Stomach smooth muscle (tissue), 2 donors: ENCODE data around the gene ASF1A.
"Not testable (repeated sequence)": the region's sequence is repeated elsewhere in the genome, so short reads cannot be mapped to it uniquely, and the experiment has no call there.

Source experiments
- H3K27ac ChIP-seq: one replicate; pipeline ENCODE4 v1.7.0; 2013; ENCODE audit warnings: mild to moderate bottlenecking, low read length, inconsistent platforms
- H3K27me3 ChIP-seq, 2 donors: one replicate each; pipeline ENCODE4 v1.7.0; 2013; ENCODE audit warnings: low read length in 2 of 2; ENCODE audit not compliant: insufficient read depth in 2 of 2, control insufficient read depth in 1 of 2
- H3K36me3 ChIP-seq, 2 donors: one replicate each; pipeline ENCODE4 v1.7.0; 2013; ENCODE audit warnings: low read length in 2 of 2; ENCODE audit not compliant: control insufficient read depth in 2 of 2, insufficient read depth in 2 of 2
- H3K4me1 ChIP-seq: one replicate; pipeline ENCODE4 v1.7.0; 2013; ENCODE audit warnings: low read length; ENCODE audit not compliant: control insufficient read depth, insufficient read depth
- H3K4me3 ChIP-seq, 2 donors: one replicate each; pipeline ENCODE4 v1.7.0; 2013; ENCODE audit warnings: low read length in 2 of 2
- H3K9ac ChIP-seq, 2 donors: one replicate each; pipeline ENCODE4 v1.7.0; 2013; ENCODE audit warnings: low read length in 2 of 2, mild to moderate bottlenecking in 1 of 2
- H3K9me3 ChIP-seq, 2 donors: one replicate each; pipeline ENCODE4 v1.7.0; 2013; ENCODE audit warnings: low read length in 2 of 2; ENCODE audit not compliant: control insufficient read depth in 2 of 2
- donor health status: healthy.
- donor health status: Pancreatic carcinoma.

Gene ASF1A

DNA sequence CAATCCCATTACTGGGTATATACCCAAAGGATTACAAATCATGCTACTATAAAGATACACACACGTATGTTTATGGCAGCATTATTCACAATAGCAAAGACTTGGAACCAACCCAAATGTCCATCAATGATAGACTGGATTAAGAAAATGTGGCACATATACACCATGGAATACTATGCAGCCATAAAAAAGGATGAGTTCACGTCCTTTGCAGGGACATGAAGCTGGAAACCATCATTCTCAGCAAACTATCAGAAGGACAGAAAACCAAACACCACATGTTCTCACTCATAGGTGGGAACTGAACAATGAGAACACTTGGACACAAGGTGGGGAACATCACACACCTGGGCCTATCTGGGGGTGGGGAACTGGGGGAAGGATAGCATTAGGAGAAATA lies 25.1 kb upstream of the ASF1A start:
- H3K4me3 ChIP-seq, H3K9me3 ChIP-seq, H3K36me3 ChIP-seq, H3K4me1 ChIP-seq, H3K9ac ChIP-seq, H3K27me3 ChIP-seq, H3K27ac ChIP-seq: not testable (repeated sequence)

DNA sequence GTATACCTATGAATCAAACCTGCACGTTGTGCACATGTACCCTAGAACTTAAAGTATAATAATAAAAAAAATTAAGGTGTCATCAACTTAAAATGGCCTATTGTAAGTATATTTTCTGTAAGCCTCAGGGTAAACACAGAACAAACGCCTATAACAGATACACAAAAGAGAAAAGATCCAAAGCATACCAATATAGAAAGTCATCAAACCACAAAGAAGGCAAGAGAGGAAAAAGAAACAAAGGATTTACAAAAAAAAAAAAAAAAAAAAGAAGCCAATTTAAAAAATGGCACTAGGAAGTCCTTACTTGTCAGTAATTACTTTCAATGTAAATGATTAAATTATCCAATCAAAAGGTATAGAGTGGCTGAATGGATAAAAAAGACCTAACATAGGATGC lies 24.6 kb upstream of the ASF1A start:
- no peaks in the 10 kb centered on the region for H3K27me3 ChIP-seq
- no peaks in the 10 kb centered on the region for H3K36me3 ChIP-seq
- H3K9ac ChIP-seq, result no peak overlapping the region
- H3K4me3 ChIP-seq, result no peak overlapping the region
- H3K27ac ChIP-seq, result no peak overlapping the region
- no peaks in the 10 kb centered on the region for H3K4me1 ChIP-seq
- no peaks in the 10 kb centered on the region for H3K9me3 ChIP-seq

DNA sequence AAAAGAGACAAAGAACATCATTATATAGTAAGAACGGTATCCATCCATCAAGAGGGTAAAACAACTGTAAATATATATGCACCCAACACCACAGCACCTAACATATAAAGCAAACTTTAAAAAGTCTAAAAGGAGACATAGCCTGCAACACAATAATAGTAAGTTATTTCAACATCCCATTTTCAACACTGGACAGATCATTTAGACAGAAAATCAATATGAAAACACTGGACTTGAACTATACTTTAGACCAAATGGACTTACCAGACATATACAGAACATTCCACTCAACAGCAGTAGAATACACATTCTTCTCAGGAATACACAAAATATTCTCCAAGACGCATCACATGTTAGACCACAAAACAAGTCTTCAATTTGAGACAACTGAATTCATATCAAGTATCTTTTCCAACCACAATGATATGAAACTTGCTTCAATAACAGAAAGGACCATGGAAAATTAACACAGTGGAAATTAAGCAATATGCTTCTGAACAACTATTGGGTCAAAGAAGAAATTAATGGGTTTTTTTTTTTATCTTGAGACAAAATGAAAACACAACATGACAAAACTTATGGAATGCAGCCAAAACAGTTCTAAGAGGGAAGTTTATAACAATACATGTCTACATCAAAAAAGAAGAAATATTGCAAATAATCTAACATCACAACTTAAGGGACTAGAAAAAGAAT lies 23.9 kb upstream of the ASF1A start:
- H3K4me3 ChIP-seq, result no peak overlapping the region
- H3K27me3 ChIP-seq, result no peaks in the 10 kb centered on the region
- H3K4me1 ChIP-seq, result no peaks in the 10 kb centered on the region
- H3K9me3 ChIP-seq, result no peaks in the 10 kb centered on the region
- H3K36me3 ChIP-seq, result no peaks in the 10 kb centered on the region
- H3K27ac ChIP-seq, result no peak overlapping the region
- H3K9ac ChIP-seq, result no peak overlapping the region

DNA sequence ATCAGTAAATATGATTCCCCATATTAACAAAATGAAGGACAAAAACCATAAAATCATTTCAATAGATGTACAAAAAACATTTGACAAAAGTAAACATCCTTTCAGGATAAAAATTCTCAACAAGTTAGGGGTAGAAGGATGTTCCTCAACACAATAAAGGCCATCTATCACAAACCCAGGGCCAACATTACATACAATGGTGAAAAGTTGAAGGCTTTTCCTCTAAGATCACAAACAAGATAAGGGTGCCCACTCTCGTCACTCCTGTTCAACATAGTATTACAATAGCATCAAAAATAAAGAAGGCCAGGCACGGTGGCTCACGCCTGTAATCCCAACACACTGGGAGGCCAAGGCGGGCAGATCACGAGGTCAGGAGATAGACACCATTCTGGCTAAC lies 22.6 kb upstream of the ASF1A start:
- Histone ChIP-seq H3K4me1 (no peaks in the 10 kb centered on the region), H3K9ac (no peak overlapping the region), H3K27me3 (no peaks in the 10 kb centered on the region), H3K9me3 (no peaks in the 10 kb centered on the region), H3K27ac (no peak overlapping the region), H3K36me3 (no peaks in the 10 kb centered on the region), H3K4me3 (no peak overlapping the region)

DNA sequence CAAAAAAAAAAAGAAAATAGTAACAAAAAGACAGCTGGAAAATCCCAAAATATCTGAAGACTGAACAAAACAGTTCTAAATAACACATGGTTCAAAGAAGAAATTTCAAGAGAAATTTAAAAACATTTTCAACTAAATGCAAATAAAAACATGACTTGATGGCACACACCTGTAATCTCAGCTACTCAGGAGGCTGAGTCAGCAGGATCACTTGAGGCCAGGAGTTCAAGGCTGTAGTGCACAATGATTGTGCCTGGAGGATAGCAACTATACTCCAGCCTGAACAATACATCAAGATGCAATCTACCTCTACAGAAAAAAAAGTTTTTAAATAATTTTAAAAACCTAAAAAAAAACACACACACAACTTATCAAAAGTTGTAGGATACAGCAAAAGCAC lies 21.6 kb upstream of the ASF1A start:
- H3K9ac ChIP-seq, result no peak overlapping the region
- H3K9me3 ChIP-seq, result no peaks in the 10 kb centered on the region
- no peak overlapping the region for H3K27ac ChIP-seq
- no peaks in the 10 kb centered on the region for H3K27me3 ChIP-seq
- no peaks in the 10 kb centered on the region for H3K36me3 ChIP-seq
- no peaks in the 10 kb centered on the region for H3K4me1 ChIP-seq
- H3K4me3 ChIP-seq, result no peak overlapping the region

DNA sequence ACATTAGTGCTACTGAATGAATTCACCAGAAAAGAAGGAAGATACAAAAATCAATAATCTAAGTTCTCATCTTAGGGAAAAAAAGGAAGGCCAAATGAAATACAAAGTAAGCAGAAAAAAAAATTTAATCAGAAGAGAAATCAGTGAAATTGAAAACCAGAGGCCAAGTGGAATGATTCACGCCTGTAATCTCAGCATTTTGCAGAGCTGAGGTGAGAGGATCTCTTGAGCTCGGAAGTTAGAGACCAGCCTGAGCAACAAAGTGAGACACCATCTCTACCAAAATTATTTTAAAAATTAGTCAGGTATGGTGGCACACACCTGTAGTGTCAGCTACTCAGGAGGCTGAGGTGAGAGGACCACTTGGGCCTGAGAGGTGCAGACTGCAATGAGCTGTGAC lies 21.2 kb upstream of the ASF1A start:
- Histone ChIP-seq H3K4me1 (no peaks in the 10 kb centered on the region), H3K27ac (no peak overlapping the region), H3K36me3 (no peaks in the 10 kb centered on the region), H3K27me3 (no peaks in the 10 kb centered on the region), H3K9me3 (no peaks in the 10 kb centered on the region), H3K4me3 (no peak overlapping the region), H3K9ac (no peak overlapping the region)

DNA sequence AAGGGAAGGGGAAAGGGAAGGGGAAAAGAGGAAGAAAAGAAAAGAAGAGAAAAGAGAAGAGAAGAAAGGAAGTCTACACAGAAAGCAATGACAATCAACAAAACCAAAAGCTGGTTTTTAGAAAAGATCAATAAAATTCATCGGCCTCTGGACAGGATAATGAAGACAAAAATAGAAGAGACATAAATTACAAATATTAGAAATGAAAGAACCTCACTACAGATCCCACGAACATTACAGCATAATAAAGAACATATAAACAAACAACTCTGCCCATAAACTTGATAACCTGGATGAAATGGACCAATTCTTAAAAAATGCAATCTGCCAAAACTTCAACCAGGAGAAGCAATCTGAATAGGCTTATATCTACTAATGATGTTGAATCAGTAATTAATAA lies 20.7 kb upstream of the ASF1A start:
- no peaks in the 10 kb centered on the region for H3K9me3 ChIP-seq
- H3K4me1 ChIP-seq, result no peaks in the 10 kb centered on the region
- no peak overlapping the region for H3K9ac ChIP-seq
- H3K27me3 ChIP-seq, result no peaks in the 10 kb centered on the region
- no peaks in the 10 kb centered on the region for H3K36me3 ChIP-seq
- H3K27ac ChIP-seq, result no peak overlapping the region
- no peak overlapping the region for H3K4me3 ChIP-seq

DNA sequence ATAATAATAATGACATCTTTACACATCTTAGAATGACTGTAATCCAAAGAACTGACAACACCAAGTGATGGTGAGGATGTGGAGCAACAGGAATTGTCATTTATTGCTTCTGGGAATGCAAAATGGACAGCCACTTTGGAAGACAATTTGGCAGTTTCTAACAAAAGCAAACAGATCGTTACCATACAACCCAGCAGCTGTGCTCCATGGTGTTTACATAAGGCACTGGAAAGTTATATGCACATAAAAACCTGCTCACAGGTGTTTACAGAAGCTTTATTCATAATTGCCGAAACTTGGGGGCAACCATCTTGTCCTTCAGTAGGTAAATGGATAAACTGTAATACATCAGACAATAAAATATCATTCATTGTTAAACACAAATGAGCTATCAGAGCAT lies 18.3 kb upstream of the ASF1A start:
- Histone ChIP-seq H3K27ac (no peak overlapping the region), H3K9me3 (no peaks in the 10 kb centered on the region), H3K36me3 (no peaks in the 10 kb centered on the region), H3K4me1 (no peaks in the 10 kb centered on the region), H3K27me3 (no peaks in the 10 kb centered on the region), H3K9ac (no peak overlapping the region), H3K4me3 (no peak overlapping the region)

DNA sequence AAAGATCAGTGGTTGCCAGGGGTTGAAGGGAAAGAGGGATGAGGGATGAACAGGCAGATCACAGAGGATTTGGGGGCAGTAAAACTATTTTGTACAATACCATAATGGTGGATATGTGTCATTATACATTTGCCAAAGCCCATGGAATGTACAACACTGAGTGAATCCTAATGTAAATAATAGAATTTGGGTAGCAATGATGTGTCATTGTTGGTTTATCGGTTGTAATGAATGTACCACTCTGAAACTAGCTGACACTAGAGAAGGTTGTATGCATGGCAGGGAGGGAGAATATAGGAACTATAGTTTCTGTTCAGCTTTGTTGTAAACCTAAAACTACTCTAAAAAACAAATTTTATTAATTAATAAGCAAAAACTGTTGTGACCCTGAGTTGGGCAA lies 17.8 kb upstream of the ASF1A start:
- Histone ChIP-seq H3K4me1 (no peaks in the 10 kb centered on the region), H3K9ac (no peak overlapping the region), H3K9me3 (no peaks in the 10 kb centered on the region), H3K36me3 (no peaks in the 10 kb centered on the region), H3K4me3 (no peak overlapping the region), H3K27me3 (no peaks in the 10 kb centered on the region), H3K27ac (no peak overlapping the region)

DNA sequence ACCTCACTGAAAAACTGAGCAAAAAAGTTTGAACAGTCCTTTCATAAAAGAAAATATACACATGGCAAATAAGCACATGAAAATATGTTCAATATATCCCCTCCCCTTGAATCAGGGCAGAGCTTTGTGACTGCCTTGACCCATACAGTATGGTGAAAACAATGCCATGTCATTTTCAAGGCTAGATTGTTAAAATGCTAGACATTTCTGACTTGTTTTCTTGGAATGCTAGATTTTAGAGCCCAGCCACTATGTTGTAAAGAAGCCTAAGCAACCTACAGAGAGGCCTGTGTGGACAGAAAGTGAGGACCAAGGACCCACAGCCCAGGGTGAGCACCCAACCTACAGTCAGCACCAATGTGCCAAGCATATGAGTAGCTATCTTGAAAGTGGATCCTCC lies 17.1 kb upstream of the ASF1A start:
- no peaks in the 10 kb centered on the region for H3K9me3 ChIP-seq
- no peak overlapping the region for H3K9ac ChIP-seq
- no peaks in the 10 kb centered on the region for H3K27me3 ChIP-seq
- H3K36me3 ChIP-seq, result no peaks in the 10 kb centered on the region
- H3K4me1 ChIP-seq, result no peaks in the 10 kb centered on the region
- no peak overlapping the region for H3K27ac ChIP-seq
- H3K4me3 ChIP-seq, result no peak overlapping the region

DNA sequence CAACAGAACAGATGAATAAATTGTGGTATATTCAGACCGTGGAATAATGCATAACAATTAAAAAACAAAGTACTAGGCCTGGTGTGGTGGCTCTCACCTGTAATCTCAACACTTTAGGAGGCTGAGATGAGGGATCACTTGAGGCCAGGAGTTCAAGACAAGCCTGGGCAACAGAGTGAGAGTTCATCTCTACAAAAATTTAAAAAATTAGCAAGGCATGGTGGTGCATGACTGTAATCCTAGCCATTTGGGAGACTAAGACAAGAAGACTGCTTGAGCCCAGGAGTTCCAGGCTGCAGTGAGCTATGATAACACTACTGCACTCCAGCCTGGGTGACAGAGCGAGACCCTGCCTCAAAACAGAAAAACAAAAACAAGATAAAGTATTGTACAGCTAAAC lies 16.1 kb upstream of the ASF1A start:
- no peaks in the 10 kb centered on the region for H3K36me3 ChIP-seq
- no peak overlapping the region for H3K27ac ChIP-seq
- no peak overlapping the region for H3K9ac ChIP-seq
- H3K9me3 ChIP-seq, result no peaks in the 10 kb centered on the region
- no peak overlapping the region for H3K4me3 ChIP-seq
- H3K27me3 ChIP-seq, result no peaks in the 10 kb centered on the region
- H3K4me1 ChIP-seq, result no peaks in the 10 kb centered on the region
